Neural cell (in vitro differentiated cells): ENCODE data around the gene PHF21B. TPM values are rescaled to one million over a fixed set of nuclear protein-coding genes. Genes with fewer than 3 reads are reported as not detected.
"Not testable (repeated sequence)": the region's sequence is repeated elsewhere in the genome, so short reads cannot be mapped to it uniquely, and the experiment has no call there.

Source experiments
- H2AFZ ChIP-seq: fragments of 200-600, 300-800 bp; sonication (generic), shearing (Covaris generic); 2 replicates; pipeline ENCODE4 v1.6.0; 2014; ENCODE audit warnings: low read depth, mild to moderate bottlenecking, antibody characterized with exemption, low read length, moderate library complexity
- H3F3A ChIP-seq: fragments of 200-600 bp; shearing (Covaris generic); 2 replicates; pipeline ENCODE4 v1.6.1; 2016; ENCODE audit warnings: mild to moderate bottlenecking, moderate library complexity, mixed read lengths, antibody characterized with exemption, low read length; ENCODE audit not compliant: insufficient read depth, poor library complexity, severe bottlenecking
- H3K27ac ChIP-seq: fragments of 200-600, 300-800 bp; sonication (generic), shearing (Covaris generic); 2 replicates; pipeline ENCODE4 v1.5.1; 2014; ENCODE audit warnings: mild to moderate bottlenecking, low read length, moderate library complexity
- H3K27me3 ChIP-seq: fragments of 300-800, 200-600 bp; sonication (generic), shearing (Covaris generic); 2 replicates; pipeline ENCODE4 v1.6.0; 2014; ENCODE audit warnings: mild to moderate bottlenecking, low read depth, low read length, moderate library complexity; ENCODE audit not compliant: insufficient read depth
- H3K36me3 ChIP-seq: fragments of 300-800, 200-600 bp; sonication (generic), shearing (Covaris generic); 2 replicates; pipeline ENCODE4 v1.5.1; 2014; ENCODE audit warnings: mild to moderate bottlenecking, antibody characterized with exemption, low read length, moderate library complexity; ENCODE audit not compliant: insufficient read depth
- H3K4me2 ChIP-seq: fragments of 300-800, 200-600 bp; sonication (generic), shearing (Covaris generic); 2 replicates; pipeline ENCODE4 v1.6.0; 2014; ENCODE audit warnings: mild to moderate bottlenecking, low read length
- H3K4me3 ChIP-seq: fragments of 300-800, 200-600 bp; sonication (generic), shearing (Covaris generic); 2 replicates; pipeline ENCODE4 v1.5.1; 2014; ENCODE audit warnings: mild to moderate bottlenecking, low read length, moderate library complexity
- H3K79me2 ChIP-seq: fragments of 200-600 bp; shearing (Covaris generic); replicated peaks from 2 replicates; pipeline ENCODE4 v1.6.0; 2014; ENCODE audit warnings: mild to moderate bottlenecking, low read length, moderate library complexity; ENCODE audit not compliant: insufficient read depth
- H3K9ac ChIP-seq: fragments of 300-800, 200-600 bp; sonication (generic), shearing (Covaris generic); 2 replicates; pipeline ENCODE4 v1.6.1; 2016; ENCODE audit warnings: mild to moderate bottlenecking, low read length, mixed read lengths
- H3K9me2 ChIP-seq: fragments of 200-600 bp; shearing (Covaris generic); 2 replicates; pipeline ENCODE4 v1.6.1; 2016; ENCODE audit warnings: mild to moderate bottlenecking, low read length, mixed read lengths; ENCODE audit not compliant: insufficient read depth
- H3K9me3 ChIP-seq: fragments of 200-600, 300-800 bp; sonication (generic), shearing (Covaris generic); 2 replicates; pipeline ENCODE4 v1.6.1; 2016; ENCODE audit warnings: mild to moderate bottlenecking, mixed run types, low read length, moderate library complexity, mixed read lengths
- H4K20me1 ChIP-seq: fragments of 200-600 bp; shearing (Covaris generic); 2 replicates; pipeline ENCODE4 v1.6.1; 2016; ENCODE audit warnings: mild to moderate bottlenecking, mixed run types; ENCODE audit not compliant: insufficient read depth
- CTCF ChIP-seq: fragments of 450-650 bp; IDR thresholded peaks from 2 replicates; pipeline ENCODE4 v1.5.1; 2014; ENCODE audit warnings: antibody characterized with exemption, mild to moderate bottlenecking, moderate library complexity; ENCODE audit not compliant: poor library complexity, severe bottlenecking
- EP300 ChIP-seq: fragments of 450-650 bp; conservative IDR thresholded peaks from 2 replicates; pipeline ENCODE4 v1.6.1; 2014; ENCODE audit warnings: antibody characterized with exemption, mild to moderate bottlenecking, moderate library complexity; ENCODE audit not compliant: poor library complexity, severe bottlenecking
- EZH2 ChIP-seq: fragments of 200-600, 300-800 bp; shearing (Covaris generic), sonication (generic); IDR thresholded peaks from 2 replicates; pipeline ENCODE4 v1.6.1; 2014; ENCODE audit warnings: antibody characterized with exemption, low read length, borderline replicate concordance, mild to moderate bottlenecking; ENCODE audit not compliant: insufficient read depth, poor library complexity, severe bottlenecking
- POLR2AphosphoS5 ChIP-seq: IDR thresholded peaks from 2 replicates; pipeline ENCODE4 v1.6.1; 2012
- RAD21 ChIP-seq: fragments of 450-650 bp; conservative IDR thresholded peaks from 2 replicates; pipeline ENCODE4 v1.6.1; 2014; ENCODE audit warnings: antibody characterized with exemption, mild to moderate bottlenecking, moderate library complexity
- SMC3 ChIP-seq: fragments of 450-650 bp; conservative IDR thresholded peaks from 2 replicates; pipeline ENCODE4 v1.6.1; 2014; ENCODE audit warnings: antibody characterized with exemption, mild to moderate bottlenecking, moderate library complexity; ENCODE audit not compliant: poor library complexity
- polyA plus RNA-seq: library from polyadenylated mRNA; depleted of rRNA; stranded (reverse); fragments of >200 nt; gene quantifications from 2 replicates; pipeline ENCODE4 v1.2.3, GENCODE V29; 2014
- TF ChIP-seq, protein P1 (sequence below): IDR thresholded peaks from 2 replicates; pipeline ENCODE4 v1.6.1; 2012; ENCODE audit warnings: borderline replicate concordance

PHF21B gene
- polyA plus RNA-seq, 1 donor from 2014 or later, result 49.5 TPM

DNA sequence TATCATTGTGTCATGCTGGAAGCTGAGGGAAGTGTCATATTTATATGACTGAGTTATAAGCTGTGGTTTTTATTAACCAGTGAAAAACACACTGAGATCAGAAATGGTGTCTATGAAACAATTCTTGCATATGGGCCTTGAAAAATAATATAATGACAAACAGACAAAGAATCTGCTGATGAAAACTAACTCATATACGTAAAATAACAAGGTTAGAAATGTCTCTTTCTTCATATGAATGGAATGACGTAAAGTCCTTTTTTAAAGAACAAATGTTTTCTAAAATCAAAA, 48.8 kb upstream of the PHF21B start:
- no peak overlapping the region for H3K4me2 ChIP-seq
- H3K9me2 ChIP-seq, result no peaks in the 10 kb centered on the region
- no peaks in the 10 kb centered on the region for H3K9me3 ChIP-seq
- H3K9ac ChIP-seq, result no peak overlapping the region
- no peaks in the 10 kb centered on the region for H3K27me3 ChIP-seq
- no peaks in the 10 kb centered on the region for H3F3A ChIP-seq
- no peak overlapping the region for H2AFZ ChIP-seq
- H3K4me3 ChIP-seq, result no peak overlapping the region
- no peaks in the 10 kb centered on the region for H4K20me1 ChIP-seq
- no peak for TF ChIP-seq RAD21
- H3K27ac ChIP-seq, result no peak overlapping the region
- H3K79me2 ChIP-seq, result no peaks in the 10 kb centered on the region
- no peaks in the 10 kb centered on the region for H3K36me3 ChIP-seq

- no peaks in the 10 kb centered on the region for H3K27me3 ChIP-seq
These were observed 46.1 kb upstream of the PHF21B start for GRCh38 chr22:45055936-45056335.

DNA sequence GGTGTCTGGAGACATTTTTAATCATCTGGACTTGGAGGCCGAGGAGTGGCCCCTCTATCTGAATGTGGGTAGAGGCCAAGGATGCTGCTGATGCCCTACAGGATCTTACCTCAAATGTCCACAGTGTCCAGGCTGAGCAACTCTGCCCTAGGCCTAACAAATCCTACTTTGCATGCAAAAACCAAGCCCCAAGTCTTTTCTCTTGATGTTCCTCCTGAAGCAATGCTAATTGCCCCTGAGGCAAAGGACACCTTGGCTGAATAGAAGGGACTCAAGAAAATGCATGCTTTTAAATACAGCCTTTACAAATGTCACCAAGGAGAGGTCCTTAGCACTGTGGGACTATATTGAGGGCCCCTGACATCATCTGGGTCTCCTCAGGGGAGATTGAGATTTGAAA, 43.8 kb upstream of the PHF21B start:
- Histone ChIP-seq H3F3A (no peaks in the 10 kb centered on the region), H3K27ac (no peak overlapping the region), H3K79me2 (no peaks in the 10 kb centered on the region), H3K4me2 (no peak overlapping the region), H3K4me3 (no peak overlapping the region), H3K9me2 (no peaks in the 10 kb centered on the region), H3K9me3 (no peaks in the 10 kb centered on the region), H3K9ac (no peak overlapping the region), H3K36me3 (no peaks in the 10 kb centered on the region), H4K20me1 (no peaks in the 10 kb centered on the region), H3K27me3 (no peaks in the 10 kb centered on the region), H2AFZ (no peak overlapping the region)
- TF ChIP-seq CTCF, result no peak

More at GRCh38 chr22:45055936-45056335, 46.1 kb upstream of the PHF21B start:
- Histone ChIP-seq H3K36me3 (no peaks in the 10 kb centered on the region), H3F3A (no peaks in the 10 kb centered on the region), H3K4me2 (no peak overlapping the region), H3K9me3 (no peaks in the 10 kb centered on the region), H3K27ac (no peak overlapping the region), H3K9ac (no peak overlapping the region), H3K9me2 (no peaks in the 10 kb centered on the region), H3K4me3 (no peak overlapping the region), H4K20me1 (no peaks in the 10 kb centered on the region), H2AFZ (no peak overlapping the region), H3K79me2 (no peaks in the 10 kb centered on the region)
- TF ChIP-seq CTCF, result no peak

DNA sequence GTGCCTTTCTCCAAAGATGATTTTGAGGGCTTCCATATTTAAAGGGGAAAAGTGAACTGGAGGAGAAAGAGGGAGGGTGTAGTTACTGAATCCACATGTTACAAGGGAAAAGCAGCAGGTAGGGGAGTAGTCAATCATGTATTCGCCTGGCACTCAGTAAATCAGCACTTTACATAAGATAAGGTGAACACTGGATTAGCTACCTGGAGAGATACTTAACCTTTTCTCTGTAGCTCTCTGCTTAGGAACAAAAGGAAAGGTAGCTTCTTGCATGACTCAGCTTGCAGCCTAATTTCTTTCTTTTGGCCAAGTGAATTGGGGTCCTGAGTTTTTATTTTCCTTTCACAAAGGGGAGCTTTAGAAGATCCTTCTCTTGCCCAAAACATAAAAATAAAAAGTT, 43.3 kb upstream of the PHF21B start:
- Histone ChIP-seq H3F3A (no peaks in the 10 kb centered on the region), H3K9ac (no peak overlapping the region), H3K27me3 (no peaks in the 10 kb centered on the region), H3K79me2 (no peaks in the 10 kb centered on the region), H3K36me3 (no peaks in the 10 kb centered on the region), H3K4me2 (no peak overlapping the region), H3K27ac (no peak overlapping the region), H3K9me2 (no peaks in the 10 kb centered on the region), H3K4me3 (no peak overlapping the region), H2AFZ (no peak overlapping the region), H4K20me1 (no peaks in the 10 kb centered on the region), H3K9me3 (no peaks in the 10 kb centered on the region)
- TF ChIP-seq, protein P1, sequence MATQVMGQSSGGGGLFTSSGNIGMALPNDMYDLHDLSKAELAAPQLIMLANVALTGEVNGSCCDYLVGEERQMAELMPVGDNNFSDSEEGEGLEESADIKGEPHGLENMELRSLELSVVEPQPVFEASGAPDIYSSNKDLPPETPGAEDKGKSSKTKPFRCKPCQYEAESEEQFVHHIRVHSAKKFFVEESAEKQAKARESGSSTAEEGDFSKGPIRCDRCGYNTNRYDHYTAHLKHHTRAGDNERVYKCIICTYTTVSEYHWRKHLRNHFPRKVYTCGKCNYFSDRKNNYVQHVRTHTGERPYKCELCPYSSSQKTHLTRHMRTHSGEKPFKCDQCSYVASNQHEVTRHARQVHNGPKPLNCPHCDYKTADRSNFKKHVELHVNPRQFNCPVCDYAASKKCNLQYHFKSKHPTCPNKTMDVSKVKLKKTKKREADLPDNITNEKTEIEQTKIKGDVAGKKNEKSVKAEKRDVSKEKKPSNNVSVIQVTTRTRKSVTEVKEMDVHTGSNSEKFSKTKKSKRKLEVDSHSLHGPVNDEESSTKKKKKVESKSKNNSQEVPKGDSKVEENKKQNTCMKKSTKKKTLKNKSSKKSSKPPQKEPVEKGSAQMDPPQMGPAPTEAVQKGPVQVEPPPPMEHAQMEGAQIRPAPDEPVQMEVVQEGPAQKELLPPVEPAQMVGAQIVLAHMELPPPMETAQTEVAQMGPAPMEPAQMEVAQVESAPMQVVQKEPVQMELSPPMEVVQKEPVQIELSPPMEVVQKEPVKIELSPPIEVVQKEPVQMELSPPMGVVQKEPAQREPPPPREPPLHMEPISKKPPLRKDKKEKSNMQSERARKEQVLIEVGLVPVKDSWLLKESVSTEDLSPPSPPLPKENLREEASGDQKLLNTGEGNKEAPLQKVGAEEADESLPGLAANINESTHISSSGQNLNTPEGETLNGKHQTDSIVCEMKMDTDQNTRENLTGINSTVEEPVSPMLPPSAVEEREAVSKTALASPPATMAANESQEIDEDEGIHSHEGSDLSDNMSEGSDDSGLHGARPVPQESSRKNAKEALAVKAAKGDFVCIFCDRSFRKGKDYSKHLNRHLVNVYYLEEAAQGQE, result no peak
- no peak for TF ChIP-seq SMC3
- TF ChIP-seq POLR2AphosphoS5, result no peak
- TF ChIP-seq EZH2, result no peak
- no peak for TF ChIP-seq RAD21
- no peak for TF ChIP-seq EP300

- not testable (repeated sequence) for H2AFZ ChIP-seq, H3K9ac ChIP-seq, H3K4me2 ChIP-seq, H3K27me3 ChIP-seq, H3K9me2 ChIP-seq, H3K4me3 ChIP-seq, H3K79me2 ChIP-seq, H3K36me3 ChIP-seq, H3K27ac ChIP-seq, H3F3A ChIP-seq, H4K20me1 ChIP-seq, H3K9me3 ChIP-seq
These were observed 42.9 kb upstream of the PHF21B start for GRCh38 chr22:45052665-45053064.
